HEK293T (cell line): ENCODE data around the gene OPRL1.

Source experiments
- CTBP1 ChIP-seq: fragments of 450-650 bp; IDR thresholded peaks from 2 replicates; pipeline ENCODE4 v1.6.1; 2016; ENCODE audit warnings: borderline replicate concordance
- ELF4 ChIP-seq: fragments of 450-650 bp; IDR thresholded peaks from 2 replicates; pipeline ENCODE4 v1.6.1; 2017; ENCODE audit warnings: antibody characterized with exemption
- FOXA1 ChIP-seq: fragments of 450-650 bp; IDR thresholded peaks from 2 replicates; pipeline ENCODE4 v1.6.1; 2016; ENCODE audit warnings: mild to moderate bottlenecking
- FOXK2 ChIP-seq: fragments of 450-650 bp; IDR thresholded peaks from 2 replicates; pipeline ENCODE4 v1.6.1; 2016; ENCODE audit warnings: mild to moderate bottlenecking
- FOXM1 ChIP-seq: fragments of 450-650 bp; IDR thresholded peaks from 2 replicates; pipeline ENCODE4 v1.6.1; 2017; ENCODE audit warnings: mild to moderate bottlenecking, borderline replicate concordance
- L3MBTL2 ChIP-seq: fragments of 450-650 bp; conservative IDR thresholded peaks from 2 replicates; pipeline ENCODE4 v1.6.1; 2016; ENCODE audit warnings: mild to moderate bottlenecking
- LEF1 ChIP-seq: fragments of 450-650 bp; IDR thresholded peaks from 2 replicates; pipeline ENCODE4 v1.6.1; 2017; ENCODE audit warnings: mild to moderate bottlenecking, borderline replicate concordance
- NFRKB ChIP-seq: fragments of 450-650 bp; IDR thresholded peaks from 2 replicates; pipeline ENCODE4 v1.6.1; 2016; ENCODE audit warnings: mild to moderate bottlenecking, moderate library complexity
- SUZ12 ChIP-seq: fragments of 450-650 bp; IDR thresholded peaks from 2 replicates; pipeline ENCODE4 v1.6.1; 2016; ENCODE audit warnings: mild to moderate bottlenecking
- TARDBP ChIP-seq: fragments of 450-650 bp; IDR thresholded peaks from 2 replicates; pipeline ENCODE4 v1.6.1; 2016
- ZNF384 ChIP-seq: fragments of 450-650 bp; IDR thresholded peaks from 2 replicates; pipeline ENCODE4 v1.6.1; 2016
- TF ChIP-seq, protein P1 (sequence below): fragments of 450-650 bp; IDR thresholded peaks from 2 replicates; pipeline ENCODE4 v1.6.1; 2016

DNA sequence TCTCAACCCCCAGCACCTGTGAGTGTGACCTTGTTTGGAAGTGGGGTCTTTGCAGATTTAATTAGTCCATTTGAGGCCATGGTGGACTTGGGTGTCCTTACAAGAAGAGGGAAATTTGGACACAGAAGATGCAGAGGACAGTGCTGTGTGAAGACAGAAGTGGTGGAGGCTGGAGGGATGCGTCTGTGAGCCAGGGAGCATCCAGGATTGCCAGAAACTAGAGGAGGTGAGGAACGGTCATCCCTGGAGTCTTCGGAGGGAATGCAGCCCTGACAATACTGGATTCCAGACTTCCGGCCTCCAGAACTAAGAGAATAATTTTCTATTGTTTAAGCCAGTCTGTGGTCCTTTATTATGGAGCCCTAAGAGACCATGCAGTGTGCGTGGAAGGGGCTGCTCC lies 50.4 kb downstream of the OPRL1 start:
- no peak for TF ChIP-seq SUZ12
- TF ChIP-seq ZNF384, result no peak
- no peak for TF ChIP-seq L3MBTL2
- TF ChIP-seq FOXA1, result no peak
- TF ChIP-seq FOXM1, result no peak
- TF ChIP-seq TARDBP, result no peak
- no peak for TF ChIP-seq FOXK2
- no peak for TF ChIP-seq NFRKB
- TF ChIP-seq LEF1, result no peak
- TF ChIP-seq, protein P1, sequence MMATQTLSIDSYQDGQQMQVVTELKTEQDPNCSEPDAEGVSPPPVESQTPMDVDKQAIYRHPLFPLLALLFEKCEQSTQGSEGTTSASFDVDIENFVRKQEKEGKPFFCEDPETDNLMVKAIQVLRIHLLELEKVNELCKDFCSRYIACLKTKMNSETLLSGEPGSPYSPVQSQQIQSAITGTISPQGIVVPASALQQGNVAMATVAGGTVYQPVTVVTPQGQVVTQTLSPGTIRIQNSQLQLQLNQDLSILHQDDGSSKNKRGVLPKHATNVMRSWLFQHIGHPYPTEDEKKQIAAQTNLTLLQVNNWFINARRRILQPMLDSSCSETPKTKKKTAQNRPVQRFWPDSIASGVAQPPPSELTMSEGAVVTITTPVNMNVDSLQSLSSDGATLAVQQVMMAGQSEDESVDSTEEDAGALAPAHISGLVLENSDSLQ, result no peak
- no peak for TF ChIP-seq CTBP1
- no peak for TF ChIP-seq ELF4
